Measurements from ENCODE around the gene ABLIM3.

GRCh38 chr5:149215478-149216090, 74.3 kb downstream of the ABLIM3 start:
- TF ChIP-seq TCF7L2 (IDR thresholded peaks at IDR 0.05; ENCODE audit: low read depth, low read length) (no peak), ZNF138 (CRISPR knock-in tag; IDR thresholded peaks at IDR 0.05; ENCODE audit: low read depth) (no peak), ZSCAN20 (CRISPR knock-in tag; IDR thresholded peaks at IDR 0.05; ENCODE audit: borderline replicate concordance) (no peak), NCOA1 (CRISPR knock-in tag; IDR thresholded peaks at IDR 0.05) (no peak), MZF1 (CRISPR knock-in tag; IDR thresholded peaks at IDR 0.05; ENCODE audit: borderline replicate concordance) (no peak), ZNF687 (CRISPR knock-in tag; IDR thresholded peaks at IDR 0.05) (no peak), ZNF282 (IDR thresholded peaks at IDR 0.05; ENCODE audit: partially characterized antibody) (no peak), NCOR1 (IDR thresholded peaks at IDR 0.05; ENCODE audit: borderline replicate concordance, low read length) (no peak), EZH2 (conservative IDR thresholded peaks at IDR 0.05; ENCODE audit: low read depth, low read length) (no peak), MYC (CRISPR knock-in tag; IDR thresholded peaks at IDR 0.05; ENCODE audit: borderline replicate concordance) (no peak), TCF12 (IDR thresholded peaks at IDR 0.05) (no peak), TCF12 (CRISPR knock-in tag; IDR thresholded peaks at IDR 0.05) (no peak), ZBTB40 (IDR thresholded peaks at IDR 0.05) (no peak), ZBTB40 (CRISPR knock-in tag; IDR thresholded peaks at IDR 0.05) (no peak)
